OCI-LY7 (cell line): ENCODE measurements around the gene FBXW7. TPM values are rescaled to one million over a fixed set of nuclear protein-coding genes. Genes with fewer than 3 reads are reported as not detected.

Experiments
- BruUV-seq: library from RNA; stranded (reverse); fragments of 400-500 nt; replicated peaks from 2 replicates; lab custom pipeline; 2021; lab: Mats Ljungman, UMichigan
- CTCF ChIA-PET: fragments of 300-600 bp; sonication (Branson Sonifier 250); formaldehyde crosslinking; loops from one replicate; lab custom pipeline; 2022; ENCODE audit warnings: antibody characterized with exemption; ENCODE audit not compliant: unreplicated experiment; lab: Charles Lee
- POLR2A ChIA-PET: fragments of 300-600 bp; sonication (Branson Sonifier 250); formaldehyde crosslinking; loops from one replicate; lab custom pipeline; 2022; ENCODE audit warnings: antibody characterized with exemption; lab: Charles Lee
- DNase-seq: peaks from one replicate; pipeline ENCODE4 v3.0.0-alpha.2; 2015; ENCODE audit warnings: low spot score
- H2AFZ ChIP-seq: fragments of 200-600 bp; sonication (generic), shearing (Covaris generic); 2 replicates; pipeline ENCODE4 v1.6.1; 2014; ENCODE audit warnings: mild to moderate bottlenecking, antibody characterized with exemption, low read length, moderate library complexity
- H3K27ac ChIP-seq: fragments of 200-600 bp; sonication (generic); 2 replicates; pipeline ENCODE4 v1.5.1; 2014; ENCODE audit warnings: mixed run types, low read depth, mild to moderate bottlenecking, moderate library complexity, low read length, inconsistent platforms; ENCODE audit not compliant: poor library complexity, severe bottlenecking
- H3K36me3 ChIP-seq: fragments of 200-600 bp; sonication (generic); 2 replicates; pipeline ENCODE4 v1.6.1; 2014; ENCODE audit warnings: mild to moderate bottlenecking, antibody characterized with exemption, low read length, moderate library complexity, mixed read lengths; ENCODE audit not compliant: insufficient read depth
- H3K4me1 ChIP-seq: fragments of 200-600 bp; sonication (generic); 2 replicates; pipeline ENCODE4 v1.5.1; 2014; ENCODE audit warnings: mild to moderate bottlenecking, low read length; ENCODE audit not compliant: insufficient read depth, poor library complexity, severe bottlenecking
- H3K4me2 ChIP-seq: fragments of 200-600 bp; sonication (generic); 2 replicates; pipeline ENCODE4 v1.6.1; 2014; ENCODE audit warnings: mild to moderate bottlenecking, low read length
- H3K4me3 ChIP-seq: fragments of 200-600 bp; sonication (generic); 2 replicates; pipeline ENCODE4 v1.5.1; 2014; ENCODE audit warnings: mild to moderate bottlenecking, low read depth, low read length; ENCODE audit not compliant: poor library complexity, severe bottlenecking
- H3K79me2 ChIP-seq: fragments of 200-600 bp; sonication (generic); 2 replicates; pipeline ENCODE4 v1.6.1; 2016; ENCODE audit warnings: low read depth, mild to moderate bottlenecking, low read length, moderate library complexity, mixed read lengths; ENCODE audit not compliant: insufficient read depth
- H3K9me2 ChIP-seq: fragments of 200-600 bp; sonication (generic); 2 replicates; pipeline ENCODE4 v1.6.1; 2016; ENCODE audit warnings: mild to moderate bottlenecking, low read length, mixed read lengths; ENCODE audit not compliant: insufficient read depth
- H3K9me3 ChIP-seq: fragments of 200-600 bp; sonication (generic); 2 replicates; pipeline ENCODE4 v1.6.1; 2014; ENCODE audit warnings: mild to moderate bottlenecking, mixed run types, low read length, mixed read lengths
- H4K20me1 ChIP-seq: fragments of 200-600 bp; sonication (generic); 2 replicates; pipeline ENCODE4 v1.6.1; 2014; ENCODE audit warnings: mild to moderate bottlenecking, antibody characterized with exemption, low read length, moderate library complexity, mixed read lengths; ENCODE audit not compliant: insufficient read depth
- CTCF ChIP-seq: fragments of 200-600 bp; sonication (generic); conservative IDR thresholded peaks from 2 replicates; pipeline ENCODE4 v1.5.1; 2014; ENCODE audit warnings: mild to moderate bottlenecking, antibody characterized with exemption, low read length, moderate library complexity, mixed read lengths
- EZH2phosphoT487 ChIP-seq: fragments of 200-600 bp; sonication (generic); IDR thresholded peaks from 2 replicates; pipeline ENCODE4 v1.6.1; 2018; ENCODE audit warnings: low read depth, borderline replicate concordance, mild to moderate bottlenecking, mixed run types, antibody characterized with exemption, low read length, moderate library complexity, mixed read lengths
- intact Hi-C: fragments of 100-400 bp; cut with micrococcal nuclease; formaldehyde crosslinking; loops from one replicate; pipeline ENCODE4 v1.10.0; 2022; ENCODE audit not compliant: unreplicated experiment
- total RNA-seq, 2 experiments: library from RNA; depleted of rRNA in 1 of 2; stranded (reverse); fragments of >200 nt in 1 of 2; shearing (Covaris generic) in 1 of 2; gene quantifications; 2 replicates each; pipeline ENCODE4 v1.2.3, GENCODE V29; 2014 to 2022

Gene FBXW7
- total RNA-seq, 2 experiments from 2014 or later = 58.8 to 102 TPM

GRCh38 chr4:152563209-152563608, 27.3 kb upstream of the FBXW7 start:
- H3K9me3 ChIP-seq = no peaks in the 10 kb centered on the region
- H3K36me3 ChIP-seq = no peaks in the 10 kb centered on the region
- no peak overlapping the region for H3K27ac ChIP-seq
- no peaks in the 10 kb centered on the region for H3K79me2 ChIP-seq
- no peaks in the 10 kb centered on the region for H3K4me1 ChIP-seq
- POLR2A ChIA-PET = interaction anchor here (0.6 to 2.6 kb wide), 4 partner anchors 10 to 99 kb away, joined by 3 to 13 read pairs (median 6); no protein-coding TSS in a partner anchor
- H3K4me3 ChIP-seq = no peak overlapping the region
- H4K20me1 ChIP-seq = no peaks in the 10 kb centered on the region
- intact Hi-C loops = no loop called here
- no TSS peak for BruUV-seq
- no peak overlapping the region for H3K4me2 ChIP-seq
- TF ChIP-seq CTCF (no peak), EZH2phosphoT487 (no peak)
- CTCF ChIA-PET = no interaction called here
- peak overlapping the region; percentile 72; the same call in 1 of the 2 replicates for H2AFZ ChIP-seq
- DNase-seq = no peak
- H3K9me2 ChIP-seq = no peaks in the 10 kb centered on the region

GRCh38 chr4:152559641-152560040, 23.7 kb upstream of the FBXW7 start:
- intact Hi-C loops = no loop called here
- peak overlapping the region; percentile 16; the same call in 1 of the 2 replicates for H2AFZ ChIP-seq
- POLR2A ChIA-PET = interaction anchor here (1.0 kb wide), 1 partner anchor 20 kb away, joined by 3 read pairs; no protein-coding TSS in a partner anchor
- no peaks in the 10 kb centered on the region for H3K36me3 ChIP-seq
- CTCF ChIA-PET = no interaction called here
- no peak overlapping the region for H3K4me2 ChIP-seq
- H4K20me1 ChIP-seq = no peaks in the 10 kb centered on the region
- no peak for DNase-seq
- no peaks in the 10 kb centered on the region for H3K9me2 ChIP-seq
- TF ChIP-seq CTCF = no peak
- TF ChIP-seq EZH2phosphoT487 = no peak
- H3K4me1 ChIP-seq = peaks cover 31% of the 10 kb centered on the region
- H3K9me3 ChIP-seq = no peaks in the 10 kb centered on the region
- no TSS peak for BruUV-seq
- H3K27ac ChIP-seq = no peak overlapping the region
- no peaks in the 10 kb centered on the region for H3K79me2 ChIP-seq
- no peak overlapping the region for H3K4me3 ChIP-seq

- H3K36me3 ChIP-seq = no peaks in the 10 kb centered on the region
- no peaks in the 10 kb centered on the region for H3K9me3 ChIP-seq
- no TSS peak for BruUV-seq
- no peaks in the 10 kb centered on the region for H3K9me2 ChIP-seq
- H3K27ac ChIP-seq = no peak overlapping the region
- peaks cover 44% of the 10 kb centered on the region for H3K4me1 ChIP-seq
- CTCF ChIA-PET = no interaction called here
- no peak for DNase-seq
- intact Hi-C loops = no loop called here
- POLR2A ChIA-PET = interaction anchor here (0.6 to 1.2 kb wide), 7 partner anchors 15 to 80 kb away, joined by 3 to 5 read pairs (median 4); no protein-coding TSS in a partner anchor
- TF ChIP-seq CTCF = no peak
- no peak for TF ChIP-seq EZH2phosphoT487
- peak overlapping the region; percentile 44; the same call in 1 of the 2 replicates for H2AFZ ChIP-seq
- no peak overlapping the region for H3K4me2 ChIP-seq
- no peaks in the 10 kb centered on the region for H4K20me1 ChIP-seq
- no peak overlapping the region for H3K4me3 ChIP-seq
- no peaks in the 10 kb centered on the region for H3K79me2 ChIP-seq
These were observed 22.5 kb upstream of the FBXW7 start for GRCh38 chr4:152558396-152558795.
